H54 (cell line): ENCODE measurements around the gene POC1B.

Experiments
- DNase-seq: peaks from one replicate; pipeline ENCODE4 v3.0.0; 2011; ENCODE audit warnings: low spot score, mixed read lengths; ENCODE audit not compliant: insufficient read length
- FAIRE-seq: peaks from 3 replicates; lab custom pipeline; 2011; peaks lifted over from hg19 to GRCh38; lab: Jason Lieb, UNC
- POLR2A ChIP-seq: IDR thresholded peaks from 2 replicates; pipeline ENCODE4 v1.6.1; 2011; ENCODE audit warnings: low read depth, mild to moderate bottlenecking, low read length

Gene POC1B

GRCh38 chr12:89525824-89526770, at the start of gene POC1B:
Gene POC1B (minus strand): TSS chr12:89526047. CDS start chr12:89525895, 152 bp downstream.
- DNase-seq (peak; percentile 74), FAIRE-seq (peak; percentile 84)
- no peak for TF ChIP-seq POLR2A

- DNase-seq = no peak
- no peak for FAIRE-seq
- TF ChIP-seq POLR2A = no peak
These were observed 49.5 kb upstream of the POC1B start for GRCh38 chr12:89575374-89575773.

GRCh38 chr12:89574736-89575208, 48.9 kb upstream of the POC1B start:
- peak; percentile 10 for DNase-seq
- no peak for FAIRE-seq
- no peak for TF ChIP-seq POLR2A

- no peak for DNase-seq
- TF ChIP-seq POLR2A = no peak
- FAIRE-seq = no peak
These were observed 47.4 kb upstream of the POC1B start for GRCh38 chr12:89573051-89573810.

GRCh38 chr12:89571491-89572195, 45.8 kb upstream of the POC1B start:
- FAIRE-seq = no peak
- TF ChIP-seq POLR2A = no peak
- DNase-seq = no peak

- no peak for TF ChIP-seq POLR2A
- FAIRE-seq (no peak), DNase-seq (no peak)
These were observed 42.6 kb upstream of the POC1B start for GRCh38 chr12:89568484-89568883.

- no peak for TF ChIP-seq POLR2A
- FAIRE-seq = no peak
- no peak for DNase-seq
These were observed 41.9 kb upstream of the POC1B start for GRCh38 chr12:89567691-89568239.

GRCh38 chr12:89566615-89567014, 40.8 kb upstream of the POC1B start:
- DNase-seq (no peak), FAIRE-seq (no peak)

GRCh38 chr12:89565002-89565401, 39.2 kb upstream of the POC1B start:
- no peak for TF ChIP-seq POLR2A

More at GRCh38 chr12:89566615-89567014, 40.8 kb upstream of the POC1B start:
- TF ChIP-seq POLR2A = no peak

GRCh38 chr12:89559753-89560152, 33.9 kb upstream of the POC1B start:
- FAIRE-seq = no peak
- no peak for TF ChIP-seq POLR2A
- DNase-seq = no peak

More at GRCh38 chr12:89565002-89565401, 39.2 kb upstream of the POC1B start:
- DNase-seq = no peak
- no peak for FAIRE-seq

- TF ChIP-seq POLR2A = no peak
- no peak for DNase-seq
- no peak for FAIRE-seq
These were observed 31.1 kb upstream of the POC1B start for GRCh38 chr12:89556976-89557375.

GRCh38 chr12:89552376-89552775, 26.5 kb upstream of the POC1B start:
- FAIRE-seq = peak; percentile 84
- TF ChIP-seq POLR2A = no peak
- no peak for DNase-seq

- DNase-seq (no peak), FAIRE-seq (no peak)
- TF ChIP-seq POLR2A = no peak
These were observed 25.9 kb upstream of the POC1B start for GRCh38 chr12:89551747-89552146.
